Right lobe of liver (tissue), 4 donors: Measurements from ENCODE around the gene CHCHD1.

ENCODE experiments used
- CTCF ChIP-seq, 4 donors: fragments of 200-600 bp in 3 of 4; fragments of 450-650 bp in 1 of 4; IDR thresholded peaks; one replicate each; pipeline versions ENCODE4 v1.5.1 to v1.8.0; 2016 to 2022; ENCODE audit warnings: antibody characterized with exemption in 4 of 4, mild to moderate bottlenecking in 2 of 4
- POLR2A ChIP-seq: fragments of 450-650 bp; IDR thresholded peaks from one replicate; pipeline ENCODE4 v1.6.1; 2017; ENCODE audit warnings: antibody characterized with exemption, mild to moderate bottlenecking
- donor health status: DM: no; HTN: no; CAD: no.
- donor health status: DM: no; HTN: no; CAD: no.
- donor health status: DM: no; HTN: yes; CAD: no.

GRCh38 chr10:73786512-73786885 lies 4.7 kb downstream of the CHCHD1 start:
- TF ChIP-seq CTCF (IDR thresholded peaks at IDR 0.05) (no peak), POLR2A (no peak)
